ENCODE measurements around the gene SASH3.

- TF ChIP-seq EZH2phosphoT487 (IDR thresholded peaks at IDR 0.05; ENCODE audit: borderline replicate concordance, low read length), result no peak
- no peak for TF ChIP-seq CTCF (conservative IDR thresholded peaks at IDR 0.05; ENCODE audit: low read depth, low read length)
These were observed 2.1 kb downstream of the SASH3 start for GRCh38 chrX:129781680-129782495.
